NOMO-1 (cell line): ENCODE measurements around the gene ADAMTS16.

Experiments used
- DNase-seq, 2 experiments: peaks; one replicate each; lab custom pipeline; 2025; ENCODE audit not compliant: unreplicated experiment in 2 of 2; lab: John Stamatoyannopoulos, UW

Gene ADAMTS16

DNA sequence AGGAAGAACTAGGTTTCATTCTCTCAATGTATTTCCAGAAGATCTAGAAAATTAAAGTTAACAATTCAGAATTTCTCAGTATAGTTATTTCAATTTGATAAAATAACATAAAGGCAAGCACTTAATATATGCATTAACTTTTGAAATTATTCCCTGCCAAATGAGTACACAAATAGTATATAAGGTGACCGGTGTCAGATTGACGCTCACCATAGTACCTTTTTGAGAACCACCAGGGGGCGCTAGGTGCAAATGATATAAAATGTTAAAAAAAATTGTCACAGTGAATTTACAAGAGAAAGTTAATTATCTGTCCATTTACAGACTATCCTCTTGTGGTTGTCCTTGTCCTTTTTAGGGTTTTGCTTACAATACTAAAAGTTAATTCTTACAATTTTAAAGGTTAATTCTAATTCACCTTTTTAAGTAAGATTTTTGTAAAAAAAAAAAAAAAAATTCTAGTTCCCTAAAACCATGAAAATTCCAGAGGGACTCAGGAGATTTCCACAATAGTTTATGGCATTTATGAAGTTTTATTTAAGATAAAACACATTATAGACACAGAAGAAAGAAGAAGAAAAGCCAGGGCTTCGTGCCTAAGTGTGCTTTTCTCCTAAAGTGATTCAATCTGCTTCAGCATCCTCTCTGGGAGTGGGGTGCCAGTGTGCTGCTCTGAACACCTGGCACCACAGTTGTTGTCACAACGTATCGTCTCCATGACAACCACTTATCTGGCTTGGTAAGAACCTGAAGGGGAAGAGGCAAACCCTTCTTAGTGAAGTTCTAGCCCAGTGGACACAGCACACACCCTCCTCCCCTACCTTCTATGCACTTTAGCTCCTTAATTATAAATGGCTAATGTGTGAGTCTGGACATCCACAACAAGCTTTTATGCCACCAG is 1.7 kb downstream of the ADAMTS16 start:
- DNase-seq = peak; percentile 43 to 76

GRCh38 chr5:5144441-5144840 is 4.3 kb downstream of the ADAMTS16 start:
- DNase-seq = no peak

DNA sequence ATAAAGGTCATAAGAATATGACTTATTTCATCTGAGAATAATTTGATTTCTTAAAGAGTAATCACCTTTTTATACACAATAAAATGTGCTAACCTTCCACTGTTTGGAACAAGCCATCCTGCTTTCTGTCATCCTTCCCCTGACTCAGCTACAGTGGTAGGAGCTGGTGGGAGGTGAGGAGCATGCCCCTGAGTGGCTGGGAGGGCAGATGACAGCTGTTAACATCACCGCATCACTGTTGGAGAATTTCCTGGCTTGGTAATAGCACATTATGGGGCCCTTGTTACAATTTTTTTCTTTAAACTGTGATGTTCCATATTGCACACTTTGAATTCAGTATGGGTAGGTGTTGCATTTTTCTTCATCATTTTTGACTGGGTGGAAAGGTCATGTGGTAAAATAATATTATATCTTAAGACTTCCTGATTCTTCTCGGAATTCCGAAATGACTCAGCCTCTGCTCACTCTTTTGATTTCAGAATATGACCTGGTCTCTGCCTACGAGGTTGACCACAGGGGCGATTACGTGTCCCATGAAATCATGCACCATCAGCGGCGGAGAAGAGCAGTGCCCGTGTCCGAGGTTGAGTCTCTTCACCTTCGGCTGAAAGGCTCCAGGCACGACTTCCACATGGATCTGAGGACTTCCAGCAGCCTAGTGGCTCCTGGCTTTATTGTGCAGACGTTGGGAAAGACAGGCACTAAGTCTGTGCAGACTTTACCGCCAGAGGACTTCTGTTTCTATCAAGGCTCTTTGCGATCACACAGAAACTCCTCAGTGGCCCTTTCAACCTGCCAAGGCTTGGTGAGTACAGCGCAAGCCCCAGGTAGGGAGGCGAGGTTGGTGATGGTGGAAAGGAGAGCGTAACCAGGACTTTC is 5.8 kb downstream of the ADAMTS16 start:
- DNase-seq = no peak

- no peak for DNase-seq
Measured at GRCh38 chr5:5146530-5147160, 6.5 kb downstream of the ADAMTS16 start.

DNA sequence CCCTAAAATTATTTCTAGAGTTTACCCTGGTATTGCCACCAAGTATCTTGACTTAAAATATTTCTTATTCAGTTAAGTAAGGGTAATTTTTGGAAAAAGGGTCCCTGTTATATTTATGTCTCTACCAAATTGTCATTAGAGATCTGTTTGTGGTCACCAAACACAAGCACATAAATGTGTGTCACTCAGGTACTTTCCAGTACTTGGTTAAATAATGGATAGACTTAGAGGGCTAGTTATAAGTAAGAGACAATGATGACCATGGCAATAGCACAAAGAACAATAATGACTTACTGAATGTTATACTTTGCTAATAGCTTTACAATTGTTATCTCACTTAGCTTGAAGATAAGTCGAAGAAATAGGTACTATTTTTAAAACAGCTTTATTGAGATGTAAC is 9.0 kb downstream of the ADAMTS16 start:
- no peak for DNase-seq

DNA sequence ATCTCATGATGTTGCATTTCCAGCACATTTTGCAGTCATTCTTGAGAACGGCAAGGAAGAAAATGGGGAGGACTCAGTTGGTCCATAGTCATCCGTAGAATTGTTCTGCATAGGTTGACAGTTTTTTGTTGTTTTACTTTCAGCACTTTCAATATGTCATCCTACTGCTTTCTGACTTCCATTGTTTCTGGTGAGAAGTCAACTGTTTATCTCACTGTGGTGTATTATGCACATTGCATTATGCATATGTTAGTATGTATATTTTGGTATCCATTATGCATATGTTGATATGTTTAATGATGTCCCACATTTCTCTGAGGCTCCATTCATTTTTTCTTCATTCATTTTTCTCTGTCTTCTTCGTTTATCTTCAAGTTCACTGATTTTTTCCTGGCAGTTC is 10.5 kb downstream of the ADAMTS16 start:
- no peak for DNase-seq

DNA sequence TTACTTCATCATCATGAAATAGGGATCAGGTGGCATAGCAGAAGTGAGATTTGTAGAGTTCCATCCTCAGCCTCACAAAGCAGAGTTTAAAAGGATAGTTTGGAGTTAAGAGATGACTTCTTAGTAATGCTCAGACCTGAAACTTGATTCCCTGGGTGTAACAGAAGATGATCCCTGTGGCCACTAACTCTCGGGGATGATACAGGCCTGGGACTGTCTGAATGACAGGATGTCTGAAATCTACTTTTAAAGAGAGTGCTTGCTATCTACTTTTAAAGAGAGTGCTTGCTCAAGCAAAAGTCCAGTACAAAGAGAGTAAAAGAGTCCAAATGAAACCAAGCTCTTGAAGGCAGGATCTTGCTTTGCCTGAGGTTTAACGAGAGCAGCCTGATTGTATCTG is 14.6 kb downstream of the ADAMTS16 start:
- DNase-seq = no peak

- no peak for DNase-seq
Measured at GRCh38 chr5:5155617-5156016, 15.5 kb downstream of the ADAMTS16 start.

DNA sequence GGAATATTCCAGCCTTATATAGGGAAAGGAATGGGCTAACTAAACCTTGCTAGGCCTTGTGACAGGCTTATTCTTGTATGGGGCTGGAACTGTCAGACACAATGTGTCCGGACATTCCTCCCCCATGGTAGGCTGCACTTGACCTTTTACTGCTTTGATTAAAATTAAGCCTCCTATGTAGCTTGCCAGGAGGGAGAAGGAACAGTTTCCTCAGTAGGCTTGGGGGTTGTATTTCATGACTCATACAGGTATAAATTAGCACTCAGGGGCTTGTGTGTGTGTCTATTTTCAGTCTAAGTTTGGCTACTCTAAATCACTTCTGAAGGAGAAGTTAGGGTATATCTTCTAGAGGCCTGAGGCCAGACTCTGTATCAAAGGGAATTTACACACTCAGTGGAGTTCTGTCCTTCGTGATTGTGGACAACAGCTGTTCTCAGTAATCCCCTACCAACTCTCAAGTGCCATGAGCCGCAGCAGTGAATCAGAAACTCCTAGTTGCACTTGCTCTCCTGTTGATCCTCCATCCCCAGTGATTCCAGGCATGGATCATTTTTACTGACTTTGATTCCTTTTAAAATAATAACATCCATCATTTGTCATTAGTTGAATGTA is 16.4 kb downstream of the ADAMTS16 start:
- DNase-seq = no peak

DNA sequence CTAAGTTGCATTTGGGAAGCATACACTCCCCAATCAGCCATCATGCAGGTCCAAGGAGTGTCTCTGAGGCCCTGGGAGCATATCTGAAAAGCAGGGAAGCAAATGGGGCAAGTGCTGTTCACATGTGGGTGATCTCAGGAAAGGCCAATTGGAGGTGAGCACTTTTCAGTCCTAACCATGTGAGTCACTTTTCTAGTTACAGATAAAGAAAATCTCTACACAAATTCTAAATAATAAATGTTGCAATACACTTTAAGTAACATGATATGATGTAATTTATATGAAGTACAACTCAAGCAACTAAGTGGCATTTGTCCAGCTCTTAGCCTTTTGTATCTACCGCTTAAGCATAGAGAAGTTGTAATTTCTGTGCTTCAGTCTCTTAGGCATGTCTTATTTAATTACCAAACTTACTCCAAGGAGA is 18.4 kb downstream of the ADAMTS16 start:
- no peak for DNase-seq

DNA sequence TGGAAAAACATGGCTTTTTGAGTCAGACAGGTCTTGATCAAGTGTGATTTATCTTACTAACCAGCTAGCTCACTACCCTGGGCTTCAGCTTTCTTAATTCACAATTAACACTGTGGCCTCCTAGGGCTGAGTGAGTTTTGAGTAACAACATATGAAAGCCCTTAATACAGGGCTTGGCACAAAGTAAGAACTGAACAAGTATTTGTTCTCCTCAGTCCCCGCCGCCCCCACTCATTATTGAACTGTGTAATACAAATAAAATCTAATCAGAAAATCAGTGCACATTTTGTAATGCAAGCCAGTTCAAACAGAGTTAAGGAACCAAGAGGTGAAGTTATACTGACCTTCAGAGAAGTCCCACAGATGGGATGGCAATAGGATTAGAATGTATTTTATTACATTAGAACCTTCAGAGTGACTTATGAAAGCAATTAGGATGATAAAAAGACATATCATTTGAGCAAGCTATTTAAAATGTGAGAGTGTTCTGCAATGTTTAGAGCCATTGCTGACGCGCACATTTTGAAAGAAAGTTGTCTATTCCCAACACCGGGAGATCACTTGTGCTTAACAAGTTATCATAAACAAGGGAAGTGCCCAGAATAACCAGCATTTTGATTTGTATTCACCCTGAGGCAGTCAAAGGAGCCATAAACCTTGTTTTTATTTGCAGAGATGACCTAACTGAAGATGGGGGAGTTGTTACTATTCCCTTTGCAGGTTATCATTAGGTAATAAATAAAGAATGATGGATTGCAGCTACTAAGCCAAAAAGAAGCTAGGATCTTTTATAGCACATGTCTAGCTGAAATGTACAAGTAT is 19.4 kb downstream of the ADAMTS16 start:
- no peak for DNase-seq

DNA sequence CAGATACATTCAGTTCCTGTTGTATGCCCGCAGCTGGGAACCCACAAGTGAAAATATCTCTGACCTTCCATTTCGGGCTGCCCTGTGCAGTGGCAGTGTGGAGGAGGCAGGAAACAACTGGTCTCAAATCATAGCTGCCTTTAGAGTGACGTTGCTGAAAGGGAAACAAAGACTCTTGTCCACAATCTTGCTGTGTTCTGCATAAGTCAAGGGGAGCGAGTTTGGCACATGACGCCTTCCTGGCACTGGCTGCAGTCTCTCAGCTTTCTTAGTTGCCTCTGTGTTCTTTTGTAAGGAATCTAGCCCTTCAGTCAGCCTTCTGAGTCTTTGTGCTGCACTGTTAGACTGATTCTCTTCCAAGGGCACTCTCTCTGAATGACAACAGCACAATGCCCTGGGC is 24.0 kb downstream of the ADAMTS16 start:
- DNase-seq = no peak

- DNase-seq = no peak
Measured at GRCh38 chr5:5165541-5166002, 25.4 kb downstream of the ADAMTS16 start.

DNA sequence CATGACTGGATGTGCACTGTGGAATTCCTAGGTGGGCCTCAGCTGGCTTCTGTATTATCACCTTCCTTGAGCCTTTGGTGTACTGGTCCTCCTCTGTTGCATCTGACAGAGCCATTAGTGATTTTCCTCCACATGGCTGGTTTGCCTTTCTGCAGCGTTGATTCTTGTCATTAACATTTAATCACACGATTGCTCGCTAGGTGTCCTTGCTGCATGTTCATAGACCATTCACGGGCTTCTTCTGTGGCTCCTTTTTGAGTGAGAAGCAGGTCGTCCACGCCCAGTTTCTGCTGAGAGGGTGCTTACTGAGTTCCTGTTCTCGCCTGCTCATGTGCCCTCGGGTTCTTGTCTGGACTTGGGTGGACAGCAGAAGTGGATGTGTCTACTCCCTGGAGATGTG is 29.3 kb downstream of the ADAMTS16 start:
- no peak for DNase-seq

DNA sequence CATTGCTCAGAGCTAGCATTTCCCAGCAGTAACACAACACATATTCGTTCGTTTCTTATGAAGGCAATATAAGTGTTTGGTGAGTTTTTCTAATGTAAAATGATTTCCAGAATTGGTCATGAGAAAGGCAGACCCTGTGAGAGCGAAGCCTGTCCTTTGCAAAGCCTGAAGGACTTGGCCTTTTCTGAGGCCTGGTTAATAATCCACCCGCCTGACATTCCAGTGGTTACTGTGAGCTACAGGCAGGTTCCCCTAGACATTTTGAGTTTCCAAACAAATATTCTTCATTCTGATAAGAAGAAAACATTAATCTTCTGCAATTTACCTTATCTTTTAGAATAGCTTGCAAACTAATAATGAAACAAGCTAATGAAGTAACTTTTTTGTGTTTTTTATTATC is 38.0 kb downstream of the ADAMTS16 start:
- no peak for DNase-seq

DNA sequence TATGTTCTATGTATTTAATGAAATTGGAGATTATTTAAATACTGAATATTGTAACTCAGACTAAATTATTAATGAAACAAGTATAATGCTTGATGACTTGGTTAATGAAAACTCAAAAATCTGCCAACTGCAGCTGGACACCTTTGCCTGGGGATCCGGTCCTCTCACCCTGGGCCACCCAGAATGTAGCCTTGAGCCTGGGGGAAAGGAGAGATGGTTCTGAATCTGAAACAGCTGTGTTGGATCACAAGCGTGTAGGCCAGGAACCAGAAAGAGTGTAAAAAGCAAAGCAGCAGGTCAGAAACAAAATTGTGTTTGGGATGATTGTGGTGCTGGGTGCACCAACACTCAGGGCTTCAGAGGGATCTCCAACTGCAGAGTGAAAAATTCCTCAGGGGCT is 38.5 kb downstream of the ADAMTS16 start:
- DNase-seq = no peak

DNA sequence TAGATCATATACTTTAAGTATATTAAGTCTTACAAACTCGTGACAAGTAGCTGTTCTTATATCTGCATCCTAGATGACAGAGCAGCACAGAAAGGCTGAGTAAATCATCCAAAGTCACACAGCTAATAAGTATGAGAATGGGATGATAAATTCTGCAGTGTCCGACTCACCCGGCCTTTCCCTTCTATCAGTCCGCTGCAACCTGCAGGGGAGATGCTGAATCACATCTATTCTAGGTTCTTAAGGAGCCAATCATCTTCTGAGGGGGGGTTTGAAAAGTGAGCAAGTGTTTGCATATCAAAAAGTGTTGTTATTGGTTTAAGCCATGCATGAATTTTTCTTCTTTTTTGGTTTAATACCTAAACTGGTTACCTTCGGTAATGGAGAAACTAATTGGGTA is 38.9 kb downstream of the ADAMTS16 start:
- DNase-seq = no peak

DNA sequence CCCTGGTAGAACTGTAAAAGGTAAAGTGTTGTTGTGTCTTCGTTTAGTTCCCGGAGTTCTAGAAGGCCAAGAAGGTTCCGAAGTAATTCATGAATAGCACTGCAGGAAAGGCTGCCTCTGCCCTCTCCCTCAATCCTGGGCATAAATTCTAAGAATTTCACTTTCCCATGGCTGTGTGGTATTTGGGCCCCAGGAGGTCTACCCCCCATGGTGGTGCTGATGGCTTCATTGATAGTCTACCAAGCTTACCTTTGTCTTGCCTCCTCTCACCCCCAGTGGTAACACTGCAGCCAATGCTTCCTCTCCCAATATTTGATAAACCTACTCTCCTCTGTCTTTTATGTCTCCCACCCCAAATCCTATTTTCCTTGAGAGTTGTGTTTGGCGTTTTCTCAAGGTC is 39.5 kb downstream of the ADAMTS16 start:
- no peak for DNase-seq

DNA sequence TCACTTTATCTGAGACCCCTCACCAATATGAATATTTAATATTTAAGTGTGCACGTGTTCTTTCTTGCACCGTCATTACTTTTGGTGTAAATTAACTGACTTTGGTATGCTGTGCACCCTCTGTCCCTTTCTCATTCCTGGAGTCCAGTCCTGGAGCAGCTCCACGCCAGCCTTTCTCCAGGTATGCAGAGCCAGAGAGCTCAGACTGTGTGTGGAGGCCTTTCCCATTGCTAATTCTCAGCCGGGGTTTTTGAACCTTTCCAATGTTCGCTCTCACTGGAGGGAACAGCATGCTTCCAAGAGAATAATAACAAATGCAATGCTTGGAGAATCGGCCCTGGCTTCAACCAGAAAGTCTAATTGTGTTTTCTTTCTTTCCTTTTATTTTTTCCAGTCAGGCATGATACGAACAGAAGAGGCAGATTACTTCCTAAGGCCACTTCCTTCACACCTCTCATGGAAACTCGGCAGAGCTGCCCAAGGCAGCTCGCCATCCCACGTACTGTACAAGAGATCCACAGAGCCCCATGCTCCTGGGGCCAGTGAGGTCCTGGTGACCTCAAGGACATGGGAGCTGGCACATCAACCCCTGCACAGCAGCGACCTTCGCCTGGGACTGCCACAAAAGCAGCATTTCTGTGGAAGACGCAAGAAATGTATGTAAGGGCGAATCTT is 41.7 kb downstream of the ADAMTS16 start:
- DNase-seq = no peak
